Right lobe of liver (tissue), 6 donors: ENCODE measurements around the gene CATSPER3. TPM values are rescaled to one million over a fixed set of nuclear protein-coding genes. Genes with fewer than 3 reads are reported as not detected.

Experiments
- ATAC-seq, 4 donors: fragments of 200-7000 bp; cut with Tn5 transposase; one replicate each; pipeline ENCODE4 v1.9.1; 2020; ENCODE audit warnings: mild to moderate bottlenecking in 4 of 4, moderate library complexity in 4 of 4
- DNase-seq, 3 donors: peaks; one replicate each; pipeline ENCODE4 v3.0.0-alpha.2; 2020
- H3K27ac ChIP-seq, 3 donors: fragments of 200-600 bp; one replicate each; pipeline ENCODE4 v1.8.0; 2022
- H3K27me3 ChIP-seq, 2 donors: fragments of 200-600 bp; one replicate each; pipeline ENCODE4 v1.8.0; 2022
- H3K36me3 ChIP-seq, 4 donors: fragments of 200-600 bp; sonication (generic) in 1 of 4; one replicate each; pipeline versions ENCODE4 v1.5.1 to v1.8.0; 2017 to 2022; ENCODE audit warnings: control low read depth in 1 of 4
- H3K4me1 ChIP-seq, 4 donors: fragments of 200-600 bp; sonication (generic) in 1 of 4; one replicate each; pipeline versions ENCODE4 v1.5.1 to v1.8.0; 2017 to 2022; ENCODE audit warnings: control low read depth in 1 of 4
- H3K4me3 ChIP-seq, 3 donors: fragments of 200-600 bp; one replicate each; pipeline ENCODE4 v1.8.0; 2022
- H3K9me3 ChIP-seq, 4 donors: fragments of 200-600 bp; sonication (generic) in 1 of 4; one replicate each; pipeline versions ENCODE4 v1.5.1 to v1.8.0; 2017 to 2022; ENCODE audit warnings: control low read depth in 1 of 4
- CTCF ChIP-seq, 4 donors: fragments of 200-600 bp in 3 of 4; fragments of 450-650 bp in 1 of 4; IDR thresholded peaks; one replicate each; pipeline versions ENCODE4 v1.5.1 to v1.8.0; 2016 to 2022; ENCODE audit warnings: antibody characterized with exemption in 4 of 4, mild to moderate bottlenecking in 2 of 4
- POLR2A ChIP-seq: fragments of 450-650 bp; IDR thresholded peaks from one replicate; pipeline ENCODE4 v1.6.1; 2017; ENCODE audit warnings: antibody characterized with exemption, mild to moderate bottlenecking
- WGBS: methylation state at CpG from one replicate; pipeline ENCODE4 v1.1.6; 2018; ENCODE audit warnings: low coverage, low lambda C conversion rate; ENCODE audit not compliant: insufficient coverage; ENCODE audit errors: missing lambda C conversion rate; 5-methylcytosine and 5-hydroxymethylcytosine counted together
- intact Hi-C, 2 donors: fragments of 100-400 bp; cut with DNase I; formaldehyde crosslinking; loops; one replicate each; pipeline versions ENCODE4 v1.11.2 to v1.14.1; 2022
- total RNA-seq, 6 experiments: library from RNA; depleted of rRNA in 2 of 6; stranded (reverse); fragments of >200 nt in 2 of 6; fragmentation: NEBNext Ultra II Directional in 3 of 6; extraction: Animal tissue kit (Norgen Biotek cat#: 25700) in 3 of 6; gene quantifications; one replicate each; pipeline versions ENCODE4 v1.1.0 to v1.2.4, GENCODE V29; 2016 to 2023
- donor health status: DM: no; HTN: yes; CAD: no.
- donor health status: DM: no; HTN: no; CAD: no.
- donor health status: DM: no; HTN: no; CAD: no.
- donor health status: DM: no; HTN: yes; CAD: no.
- donor health status: DM: no; HTN: yes; CAD: no.

Gene CATSPER3
- total RNA-seq, 6 experiments from 2014 or later, result 0.29 to 1.1 (median 0.81) TPM; not detected in 2

GRCh38 chr5:135047347-135047695, 79.6 kb downstream of the CATSPER3 start:
- ATAC-seq (no peak), DNase-seq (no peak)
- Histone ChIP-seq H3K9me3 (no peaks in the 10 kb centered on the region), H3K4me1 (no peaks in the 10 kb centered on the region), H3K27ac (no peak overlapping the region), H3K4me3 (no peak overlapping the region), H3K27me3 (peaks cover 0 to 3% of the 10 kb centered on the region in 2 donors), H3K36me3 (no peaks in the 10 kb centered on the region)
- no peak for TF ChIP-seq POLR2A
- TF ChIP-seq CTCF (IDR thresholded peaks at IDR 0.05), result no peak
- intact Hi-C loops, result no loop called here
- WGBS, result 0% methylated on average over 1 of the region's 2 CpGs

GRCh38 chr5:135048286-135048685, 80.6 kb downstream of the CATSPER3 start:
- Histone ChIP-seq H3K9me3 (no peaks in the 10 kb centered on the region), H3K4me3 (no peak overlapping the region), H3K4me1 (no peaks in the 10 kb centered on the region), H3K36me3 (no peaks in the 10 kb centered on the region), H3K27ac (no peak overlapping the region), H3K27me3 (peaks cover 0 to 4% of the 10 kb centered on the region in 2 donors)
- no peak for DNase-seq
- TF ChIP-seq CTCF (IDR thresholded peaks at IDR 0.05) (no peak), POLR2A (no peak)
- no peak for ATAC-seq
- intact Hi-C loops, result no loop called here
- WGBS, result 100% methylated on average over 1 of the region's 2 CpGs

DNA sequence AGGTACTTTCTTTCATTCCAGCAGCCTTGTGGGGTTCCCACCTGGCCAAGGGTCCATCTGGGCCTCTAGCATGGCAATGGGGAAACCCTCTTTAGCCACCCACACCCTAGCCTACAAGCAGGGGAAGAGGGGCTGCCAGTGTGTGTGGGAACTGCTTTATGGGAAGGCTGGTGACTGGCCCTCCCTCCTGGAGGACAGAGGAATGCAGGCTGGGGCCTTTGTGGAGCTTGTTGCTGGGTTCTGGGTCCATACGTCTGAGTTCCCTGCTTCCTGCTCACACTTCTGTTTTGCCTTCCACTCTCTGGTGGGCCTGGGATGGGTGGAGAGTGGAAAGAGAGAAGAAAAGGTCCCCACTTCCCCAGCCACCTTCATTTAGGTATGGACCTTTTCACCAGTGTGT, 81.2 kb downstream of the CATSPER3 start:
- H3K4me1 ChIP-seq, result no peaks in the 10 kb centered on the region
- peaks cover 0 to 4% of the 10 kb centered on the region in 2 donors for H3K27me3 ChIP-seq
- H3K27ac ChIP-seq, result no peak overlapping the region
- H3K36me3 ChIP-seq, result no peaks in the 10 kb centered on the region
- DNase-seq (no peak), ATAC-seq (no peak)
- no peaks in the 10 kb centered on the region for H3K9me3 ChIP-seq
- no peak overlapping the region for H3K4me3 ChIP-seq
- no peak for TF ChIP-seq CTCF (IDR thresholded peaks at IDR 0.05)
- no peak for TF ChIP-seq POLR2A
- 33% methylated on average over 1 of the region's 1 CpG for WGBS
- intact Hi-C loops, result no loop called here

DNA sequence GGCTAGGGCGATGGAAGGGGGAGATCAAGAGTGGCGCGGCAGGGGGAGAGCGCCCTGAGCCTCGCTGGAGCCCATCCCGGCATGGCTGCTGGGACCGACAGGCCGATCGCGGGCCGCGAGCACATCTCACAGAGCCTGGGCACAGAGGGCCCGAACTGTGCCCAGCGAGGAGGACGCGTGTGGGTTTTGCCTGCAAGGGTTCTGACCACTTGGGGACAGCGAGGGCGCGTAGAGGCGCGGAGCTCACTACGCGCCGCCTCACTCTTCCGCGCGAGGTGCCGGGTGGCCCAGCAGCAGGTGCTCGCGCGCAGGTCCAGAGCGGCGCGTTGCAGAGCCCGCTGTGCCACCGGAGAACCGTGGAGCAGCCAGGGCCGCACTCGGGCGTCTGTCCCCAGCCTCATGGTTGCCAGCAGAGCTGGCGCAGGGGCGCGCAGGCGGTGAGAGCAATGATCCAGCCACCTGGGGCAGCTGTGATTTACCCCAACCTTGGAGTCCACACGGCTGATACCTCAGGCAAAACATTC, 82.6 kb downstream of the CATSPER3 start:
- H3K27me3 ChIP-seq, result peaks cover 0 to 4% of the 10 kb centered on the region in 2 donors
- intact Hi-C loops, result no loop called here
- no peak overlapping the region for H3K4me3 ChIP-seq
- no peak for ATAC-seq
- no peaks in the 10 kb centered on the region for H3K4me1 ChIP-seq
- H3K27ac ChIP-seq, result no peak overlapping the region
- no peaks in the 10 kb centered on the region for H3K9me3 ChIP-seq
- WGBS, result 14% methylated on average over 1 of the region's 45 CpGs
- no peaks in the 10 kb centered on the region for H3K36me3 ChIP-seq
- DNase-seq, result no peak
- no peak for TF ChIP-seq POLR2A
- TF ChIP-seq CTCF (IDR thresholded peaks at IDR 0.05), result no peak

DNA sequence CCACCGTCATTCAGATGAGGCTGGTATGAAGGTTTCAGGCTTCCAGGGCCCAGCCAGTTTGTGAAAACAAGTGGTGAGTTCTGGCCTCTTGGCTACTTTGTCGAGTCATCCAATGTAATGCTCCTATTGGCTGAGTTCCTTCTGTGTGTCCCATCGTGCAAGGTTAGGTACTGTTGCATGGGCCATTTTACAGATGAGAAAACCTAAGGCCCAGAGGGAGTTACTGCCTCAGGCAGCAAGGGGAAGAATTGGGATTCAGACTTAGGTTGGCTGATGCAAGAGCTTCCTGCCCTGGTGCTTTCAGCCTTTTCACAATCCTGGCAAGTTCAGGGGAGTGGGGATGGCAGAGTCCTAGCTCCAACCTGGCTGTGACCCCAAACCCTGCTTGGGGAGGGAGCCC, 83.7 kb downstream of the CATSPER3 start:
- DNase-seq, result no peak
- TF ChIP-seq POLR2A (no peak), CTCF (IDR thresholded peaks at IDR 0.05) (no peak)
- Histone ChIP-seq H3K27ac (no peak overlapping the region), H3K4me1 (no peaks in the 10 kb centered on the region), H3K36me3 (no peaks in the 10 kb centered on the region), H3K9me3 (no peaks in the 10 kb centered on the region), H3K4me3 (no peak overlapping the region), H3K27me3 (peaks cover 0 to 4% of the 10 kb centered on the region in 2 donors)
- 33% methylated on average over 3 of the region's 3 CpGs for WGBS
- intact Hi-C loops, result no loop called here
- ATAC-seq, result no peak
